ENCODE data around the gene MRPL17.

GRCh38 chr11:6682936-6683861 lies at the start of gene MRPL17:
- TF ChIP-seq ZNF274 (IDR thresholded peaks at IDR 0.05; ENCODE audit: low read depth, low read length): no peak
- TF ChIP-seq YY1 (IDR thresholded peaks at IDR 0.05; ENCODE audit: insufficient read depth, insufficient read length): peak; percentile 14

Measured in NT2/D1 (cell line).